ENCODE results near the gene SLC8A1. TPM values are rescaled to one million over a fixed set of nuclear protein-coding genes. Genes with fewer than 3 reads are reported as not detected.

SLC8A1 gene
- total RNA-seq, 2 donors from 2014 or later = 4.7 to 6.3 TPM

GRCh38 chr2:40144022-40144421 lies 307.9 kb downstream of the SLC8A1 start:
- Histone ChIP-seq H3K27me3 (ENCODE audit: control insufficient read depth, insufficient read depth, low read length, poor library complexity, severe bottlenecking) (no peaks in the 10 kb centered on the region), H3K36me3 (ENCODE audit: control insufficient read depth, insufficient read depth, low read length) (no peaks in the 10 kb centered on the region), H3K9me3 (ENCODE audit: control insufficient read depth, low read length) (no peaks in the 10 kb centered on the region), H3K4me1 (ENCODE audit: control insufficient read depth, insufficient read depth, low read length) (peaks cover 4% of the 10 kb centered on the region), H3K9ac (ENCODE audit: extremely low read depth, low read length, poor library complexity, severe bottlenecking) (no peak overlapping the region), H3K27ac (ENCODE audit: low read depth, low read length) (no peak overlapping the region), H3K4me3 (ENCODE audit: low read length) (no peak overlapping the region)
- H3K4me1 Mint-ChIP-seq = peaks cover 26% of the 10 kb centered on the region
- no peaks in the 10 kb centered on the region for H3K36me3 Mint-ChIP-seq (ENCODE audit: low read depth)
- no peak for TF ChIP-seq CTCF (conservative IDR thresholded peaks at IDR 0.05)
- H3K4me3 Mint-ChIP-seq = no peak overlapping the region
- H3K27ac Mint-ChIP-seq = no peak overlapping the region
- no peaks in the 10 kb centered on the region for H3K9me3 Mint-ChIP-seq
- no peak for DNase-seq
- H3K27me3 Mint-ChIP-seq (ENCODE audit: insufficient read depth) = no peaks in the 10 kb centered on the region

GRCh38 chr2:40138314-40138713 lies 313.6 kb downstream of the SLC8A1 start:
- 79% methylated on average over 1 of the region's 1 CpG; no CpG with 5 or more reads in 1 of the 2 experiments for WGBS, 2 experiments (ENCODE audit: insufficient coverage in 1 of 2, insufficient read length in 1 of 2)

GRCh38 chr2:40131081-40131704 lies 320.7 kb downstream of the SLC8A1 start:
- no peaks in the 10 kb centered on the region for H3K27me3 Mint-ChIP-seq (ENCODE audit: insufficient read depth)
- WGBS, 2 experiments (ENCODE audit: insufficient coverage in 1 of 2, insufficient read length in 1 of 2) = 93% methylated on average over 3 of the region's 3 CpGs; no CpG with 5 or more reads in 1 of the 2 experiments
- no peak overlapping the region for H3K9ac ChIP-seq (ENCODE audit: extremely low read depth, low read length, poor library complexity, severe bottlenecking)
- no peaks in the 10 kb centered on the region for H3K27me3 ChIP-seq (ENCODE audit: control insufficient read depth, insufficient read depth, low read length, poor library complexity, severe bottlenecking)
- H3K27ac Mint-ChIP-seq = no peak overlapping the region
- no peaks in the 10 kb centered on the region for H3K4me1 ChIP-seq (ENCODE audit: control insufficient read depth, insufficient read depth, low read length)
- peaks cover 19% of the 10 kb centered on the region for H3K4me1 Mint-ChIP-seq
- H3K9me3 ChIP-seq (ENCODE audit: control insufficient read depth, low read length) = no peaks in the 10 kb centered on the region
- H3K27ac ChIP-seq (ENCODE audit: low read depth, low read length) = no peak overlapping the region
- no peaks in the 10 kb centered on the region for H3K36me3 ChIP-seq (ENCODE audit: control insufficient read depth, insufficient read depth, low read length)
- H3K36me3 Mint-ChIP-seq (ENCODE audit: low read depth) = no peaks in the 10 kb centered on the region
- H3K4me3 Mint-ChIP-seq = no peak overlapping the region
- DNase-seq = no peak
- no peak for TF ChIP-seq CTCF (conservative IDR thresholded peaks at IDR 0.05)
- H3K4me3 ChIP-seq (ENCODE audit: low read length) = no peak overlapping the region
- no peaks in the 10 kb centered on the region for H3K9me3 Mint-ChIP-seq

More at GRCh38 chr2:40138314-40138713, 313.6 kb downstream of the SLC8A1 start:
- no peak for TF ChIP-seq CTCF (conservative IDR thresholded peaks at IDR 0.05)
- Histone ChIP-seq H3K4me3 (ENCODE audit: low read length) (no peak overlapping the region), H3K9ac (ENCODE audit: extremely low read depth, low read length, poor library complexity, severe bottlenecking) (no peak overlapping the region), H3K36me3 (ENCODE audit: control insufficient read depth, insufficient read depth, low read length) (no peaks in the 10 kb centered on the region), H3K27me3 (ENCODE audit: control insufficient read depth, insufficient read depth, low read length, poor library complexity, severe bottlenecking) (no peaks in the 10 kb centered on the region), H3K27ac (ENCODE audit: low read depth, low read length) (no peak overlapping the region), H3K4me1 (ENCODE audit: control insufficient read depth, insufficient read depth, low read length) (no peaks in the 10 kb centered on the region), H3K9me3 (ENCODE audit: control insufficient read depth, low read length) (no peaks in the 10 kb centered on the region)
- Mint-ChIP-seq H3K27ac (no peak overlapping the region), H3K27me3 (ENCODE audit: insufficient read depth) (no peaks in the 10 kb centered on the region), H3K4me1 (no peaks in the 10 kb centered on the region), H3K36me3 (ENCODE audit: low read depth) (no peaks in the 10 kb centered on the region), H3K9me3 (no peaks in the 10 kb centered on the region), H3K4me3 (no peak overlapping the region)
- DNase-seq = no peak
